ENCODE measurements around the gene MAP3K20. TPM values are rescaled to one million over a fixed set of nuclear protein-coding genes. Genes with fewer than 3 reads are reported as not detected.

MAP3K20 gene
- total and polyA plus RNA-seq, 2 of the 4 experiments (the other 2 are of a cell fraction) = 27.5 to 84.4 TPM

DNA sequence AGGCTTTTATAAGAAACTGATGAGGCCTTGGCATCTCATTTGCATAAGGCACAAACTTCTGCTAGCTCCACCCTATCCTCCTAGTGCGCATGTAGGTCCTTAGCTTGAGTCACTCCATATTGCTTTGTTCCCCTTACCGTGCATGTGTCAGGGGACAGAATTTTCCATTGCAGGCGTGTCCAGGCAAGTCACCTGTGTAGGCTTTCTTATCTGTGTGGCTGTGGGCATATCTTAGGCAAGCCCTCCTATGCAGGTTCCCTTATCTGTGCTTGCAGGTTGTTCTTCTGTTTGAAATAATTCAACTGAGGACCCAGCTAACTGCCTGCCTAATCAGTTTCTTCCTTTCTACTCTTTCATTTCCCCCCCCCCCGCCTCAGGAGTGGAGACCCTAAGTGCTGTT lies 215.8 kb downstream of the MAP3K20 start:
- in situ Hi-C loops (cut with MboI; ENCODE audit: low sequenced_read_pairs) = no loop called here
- no peak overlapping the region for H4K91ac ChIP-seq (ENCODE audit: insufficient read depth, low read depth, low read length)
- H3K9me3 ChIP-seq (ENCODE audit: control insufficient read depth, insufficient read depth, low read length) = peaks cover 1% of the 10 kb centered on the region; the same call in 1 of the 2 replicates
- intact Hi-C loops (cut with micrococcal nuclease) = no loop called here
- no peak overlapping the region for H4K5ac ChIP-seq (ENCODE audit: low read depth, low read length)
- 83% methylated on average over 2 of the region's 4 CpGs; no CpG with 5 or more reads in 1 of the 2 experiments for WGBS, 2 experiments (ENCODE audit: extremely low coverage in 2 of 2, insufficient read length in 1 of 2)
- H3K4me2 ChIP-seq (ENCODE audit: low read depth, low read length) = no peak overlapping the region
- ChIA-PET POLR2A (ENCODE audit: unreplicated experiment) (no interaction called here), CTCF (no interaction called here)
- no peak for TF ChIP-seq MXI1 (IDR thresholded peaks at IDR 0.05; ENCODE audit: borderline replicate concordance, low read depth, low read length)
- no peak for TF ChIP-seq BHLHE40 (IDR thresholded peaks at IDR 0.05; ENCODE audit: low read depth, low read length)
- TF ChIP-seq, protein P1, sequence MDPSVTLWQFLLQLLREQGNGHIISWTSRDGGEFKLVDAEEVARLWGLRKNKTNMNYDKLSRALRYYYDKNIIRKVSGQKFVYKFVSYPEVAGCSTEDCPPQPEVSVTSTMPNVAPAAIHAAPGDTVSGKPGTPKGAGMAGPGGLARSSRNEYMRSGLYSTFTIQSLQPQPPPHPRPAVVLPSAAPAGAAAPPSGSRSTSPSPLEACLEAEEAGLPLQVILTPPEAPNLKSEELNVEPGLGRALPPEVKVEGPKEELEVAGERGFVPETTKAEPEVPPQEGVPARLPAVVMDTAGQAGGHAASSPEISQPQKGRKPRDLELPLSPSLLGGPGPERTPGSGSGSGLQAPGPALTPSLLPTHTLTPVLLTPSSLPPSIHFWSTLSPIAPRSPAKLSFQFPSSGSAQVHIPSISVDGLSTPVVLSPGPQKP (IDR thresholded peaks at IDR 0.05; ENCODE audit: borderline replicate concordance, low read depth, low read length) = no peak
- no peak for TF ChIP-seq POLR2A (IDR thresholded peaks at IDR 0.05; ENCODE audit: low read depth, low read length)
- TF ChIP-seq RAD21 (IDR thresholded peaks at IDR 0.05; ENCODE audit: low read length) = no peak
- no peak for TF ChIP-seq MAFK (IDR thresholded peaks at IDR 0.05; ENCODE audit: low read depth, low read length)
- H3K4me1 ChIP-seq (ENCODE audit: control insufficient read depth, insufficient read depth, low read length) = no peaks in the 10 kb centered on the region; the same call in 1 of the 2 replicates
- no peaks in the 10 kb centered on the region for H3K36me3 ChIP-seq (ENCODE audit: control insufficient read depth, insufficient read depth, low read length)
- dilution Hi-C loops (cut with HindIII; ENCODE audit: low sequenced_read_pairs, unreplicated experiment) = no loop called here
- no peak for DNase-seq
- no peaks in the 10 kb centered on the region for H3K79me1 ChIP-seq (ENCODE audit: low read depth in 1 of 2, low read length in 2 of 2)
- H3K9me1 ChIP-seq (ENCODE audit: insufficient read depth, low read length) = no peaks in the 10 kb centered on the region
- H2BK5ac ChIP-seq (ENCODE audit: low read depth, low read length, poor library complexity, severe bottlenecking) = no peak overlapping the region
- no peak overlapping the region for H2BK15ac ChIP-seq (ENCODE audit: low read depth, low read length)
- no peak overlapping the region for H2AK9ac ChIP-seq (replicated peaks; ENCODE audit: low read depth, low read length, poor library complexity)
- no peak overlapping the region for H2BK120ac ChIP-seq (ENCODE audit: low read depth, low read length)
- H3K9ac ChIP-seq (ENCODE audit: low read depth, low read length) = no peak overlapping the region
- no peak overlapping the region for H3K23ac ChIP-seq (ENCODE audit: low read depth, low read length)
- no peak for ATAC-seq (ENCODE audit: low read depth)
- H3K18ac ChIP-seq (ENCODE audit: low read depth, low read length) = no peak overlapping the region
- H3K27me3 ChIP-seq (ENCODE audit: control insufficient read depth, insufficient read depth, low read length) = peaks cover 2% of the 10 kb centered on the region; the same call in 1 of the 2 replicates
- no peak overlapping the region for H3K4me3 ChIP-seq (ENCODE audit: insufficient read depth, low read depth, low read length)
- no peak overlapping the region for H4K8ac ChIP-seq (ENCODE audit: low read depth in 2 of 2, low read length in 2 of 2)
- H2AFZ ChIP-seq (replicated peaks; ENCODE audit: low read length, poor library complexity) = no peak overlapping the region
- H3K4ac ChIP-seq (ENCODE audit: low read depth, low read length) = no peak overlapping the region
- no peak overlapping the region for H2BK20ac ChIP-seq (ENCODE audit: low read depth, low read length)
- no peak overlapping the region for H3K14ac ChIP-seq (replicated peaks; ENCODE audit: low read depth, low read length)
- H3K27ac ChIP-seq (ENCODE audit: insufficient read depth, low read length) = no peak overlapping the region
- BruUV-seq (replicated peaks) = no TSS peak
- H2AK5ac ChIP-seq (ENCODE audit: low read depth, low read length) = no peak overlapping the region
- no peak overlapping the region for H3K56ac ChIP-seq (ENCODE audit: extremely low read depth, insufficient read depth, low read length)
- H4K20me1 ChIP-seq (ENCODE audit: insufficient read depth, low read length) = no peaks in the 10 kb centered on the region
